ENCODE results near the gene COMT. TPM values are rescaled to one million over a fixed set of nuclear protein-coding genes. Genes with fewer than 3 reads are reported as not detected.

The COMT gene
- total RNA-seq, 1 donor from 2014 or later, result 34.8 TPM

- H3K27ac Mint-ChIP-seq (ENCODE audit: unreplicated experiment), result no peak overlapping the region
- H3K27me3 Mint-ChIP-seq (ENCODE audit: unreplicated experiment), result peaks cover 3% of the 10 kb centered on the region
- H3K9me3 Mint-ChIP-seq (ENCODE audit: unreplicated experiment), result peaks cover 3% of the 10 kb centered on the region
- H3K36me3 Mint-ChIP-seq (ENCODE audit: unreplicated experiment), result no peaks in the 10 kb centered on the region
- DNase-seq, result no peak
- peaks cover 10% of the 10 kb centered on the region for H3K4me1 Mint-ChIP-seq (ENCODE audit: low read depth, unreplicated experiment)
- no peak for TF ChIP-seq CTCF (IDR thresholded peaks at IDR 0.05; ENCODE audit: partially characterized antibody, unreplicated experiment)
- no peak overlapping the region for H3K4me3 Mint-ChIP-seq (ENCODE audit: unreplicated experiment)
Measured at GRCh38 chr22:19895160-19895849, 46.3 kb upstream of the COMT start.

- H3K27ac Mint-ChIP-seq (ENCODE audit: unreplicated experiment), result no peak overlapping the region
- no peak for TF ChIP-seq CTCF (IDR thresholded peaks at IDR 0.05; ENCODE audit: partially characterized antibody, unreplicated experiment)
Measured at GRCh38 chr22:19896665-19897355, 44.8 kb upstream of the COMT start.

GRCh38 chr22:19897726-19898125 lies 43.8 kb upstream of the COMT start:
- no peak for TF ChIP-seq CTCF (IDR thresholded peaks at IDR 0.05; ENCODE audit: partially characterized antibody, unreplicated experiment)
- Mint-ChIP-seq H3K4me3 (ENCODE audit: unreplicated experiment) (no peak overlapping the region), H3K27me3 (ENCODE audit: unreplicated experiment) (peaks cover 3% of the 10 kb centered on the region), H3K4me1 (ENCODE audit: low read depth, unreplicated experiment) (peaks cover 21% of the 10 kb centered on the region), H3K27ac (ENCODE audit: unreplicated experiment) (no peak overlapping the region), H3K36me3 (ENCODE audit: unreplicated experiment) (no peaks in the 10 kb centered on the region), H3K9me3 (ENCODE audit: unreplicated experiment) (peaks cover 6% of the 10 kb centered on the region)
- DNase-seq, result no peak

More at GRCh38 chr22:19896665-19897355, 44.8 kb upstream of the COMT start:
- Mint-ChIP-seq H3K9me3 (ENCODE audit: unreplicated experiment) (peaks cover 6% of the 10 kb centered on the region), H3K36me3 (ENCODE audit: unreplicated experiment) (no peaks in the 10 kb centered on the region), H3K4me1 (ENCODE audit: low read depth, unreplicated experiment) (peaks cover 14% of the 10 kb centered on the region), H3K4me3 (ENCODE audit: unreplicated experiment) (no peak overlapping the region), H3K27me3 (ENCODE audit: unreplicated experiment) (peaks cover 3% of the 10 kb centered on the region)
- DNase-seq, result no peak

- Mint-ChIP-seq H3K36me3 (ENCODE audit: unreplicated experiment) (no peaks in the 10 kb centered on the region), H3K4me3 (ENCODE audit: unreplicated experiment) (no peak overlapping the region), H3K9me3 (ENCODE audit: unreplicated experiment) (peaks cover 6% of the 10 kb centered on the region), H3K4me1 (ENCODE audit: low read depth, unreplicated experiment) (peaks cover 24% of the 10 kb centered on the region), H3K27ac (ENCODE audit: unreplicated experiment) (no peak overlapping the region), H3K27me3 (ENCODE audit: unreplicated experiment) (peaks cover 3% of the 10 kb centered on the region)
- TF ChIP-seq CTCF (IDR thresholded peaks at IDR 0.05; ENCODE audit: partially characterized antibody, unreplicated experiment), result no peak
- DNase-seq, result no peak
Measured at GRCh38 chr22:19898145-19898544, 43.4 kb upstream of the COMT start.

Data from glutamatergic neuron (in vitro differentiated cells).